HepG2 (cell line): ENCODE results near the gene DEPDC5. TPM values are rescaled to one million over a fixed set of nuclear protein-coding genes. Genes with fewer than 3 reads are reported as not detected.
A peak's percentile ranks its signal among the peaks of the same experiment; 100 is the strongest.

Experiments used
- ATAC-seq: fragments of 200-7000 bp; cut with Tn5 transposase; 3 replicates; pipeline ENCODE4 v1.9.1; 2020; ENCODE audit warnings: mild to moderate bottlenecking, moderate library complexity
- BruUV-seq: library from RNA; stranded (reverse); fragments of 400-500 nt; replicated peaks from 2 replicates; lab custom pipeline; 2021; lab: Mats Ljungman, UMichigan
- CTCF ChIA-PET: fragments of 300-600 bp; formaldehyde crosslinking; extraction: SDS; loops from one replicate; lab custom pipeline; 2021; ENCODE audit warnings: low total read pairs, inconsistent platforms, low intra/inter-chr PET ratio; lab: Yijun Ruan, JAX
- POLR2A ChIA-PET: fragments of 350-600 bp; sonication (Branson Sonifier 250); formaldehyde crosslinking; loops from one replicate; lab custom pipeline; 2020; ENCODE audit warnings: antibody characterized with exemption, inconsistent platforms; lab: Yijun Ruan, JAX
- DNase-seq: peaks from one replicate; pipeline ENCODE4 v3.0.0-alpha.2; 2015; ENCODE audit warnings: low spot score
- FAIRE-seq: peaks from 3 replicates; lab custom pipeline; 2011; peaks lifted over from hg19 to GRCh38; lab: Jason Lieb, UNC
- H2AFZ ChIP-seq: one replicate; pipeline ENCODE4 v1.6.1; 2011; ENCODE audit warnings: low read length, inconsistent platforms
- H3K27ac ChIP-seq: fragments of 300-600 bp; 3 replicates; pipeline ENCODE4 v1.8.0; 2011; ENCODE audit warnings: mixed run types, mild to moderate bottlenecking, mixed read lengths, low read length, inconsistent platforms; ENCODE audit not compliant: insufficient read depth; ENCODE audit errors: extremely low read length
- H3K27me3 ChIP-seq, 2 experiments: fragments of 200-600 bp in 1 of 2; 2 replicates in 1 of 2; 3 replicates in 1 of 2; pipeline versions ENCODE4 v1.6.0 to v1.8.0; 2011; ENCODE audit warnings: low read length in 2 of 2, mild to moderate bottlenecking in 2 of 2, moderate library complexity in 2 of 2, inconsistent platforms in 1 of 2; ENCODE audit not compliant: insufficient read depth in 2 of 2, control insufficient read depth in 1 of 2
- H3K36me3 ChIP-seq, 2 experiments: fragments of 200-600 bp in 1 of 2; replicated peaks in 1 of 2; 2 replicates in 1 of 2; 3 replicates in 1 of 2; pipeline versions ENCODE4 v1.5.1 to v1.8.0; 2011; ENCODE audit warnings: low read length in 2 of 2, inconsistent platforms in 1 of 2; ENCODE audit not compliant: insufficient read depth in 2 of 2, control insufficient read depth in 1 of 2
- H3K4me1 ChIP-seq: 2 replicates; pipeline ENCODE4 v1.5.1; 2012; ENCODE audit warnings: low read length, inconsistent platforms; ENCODE audit not compliant: insufficient read depth
- H3K4me2 ChIP-seq: 2 replicates; pipeline ENCODE4 v1.6.0; 2011; ENCODE audit warnings: low read depth, low read length, inconsistent platforms
- H3K4me3 ChIP-seq, 3 experiments: fragments of 200-600 bp in 1 of 3; sonication (generic), shearing (Covaris generic) in 1 of 3; replicated peaks in 1 of 3; 2 replicates each; pipeline ENCODE4 v1.5.1; 2011 to 2016; ENCODE audit warnings: low read length in 3 of 3, inconsistent platforms in 2 of 3, low read depth in 2 of 3, mild to moderate bottlenecking in 2 of 3, control low read depth in 1 of 3, mixed read lengths in 1 of 3; ENCODE audit not compliant: insufficient read depth in 1 of 3
- H3K79me2 ChIP-seq: one replicate; pipeline ENCODE4 v1.6.1; 2011; ENCODE audit warnings: low read length, inconsistent platforms; ENCODE audit not compliant: insufficient read depth
- H3K9ac ChIP-seq: 2 replicates; pipeline ENCODE4 v1.6.0; 2011; ENCODE audit warnings: mild to moderate bottlenecking, low read depth, low read length, inconsistent platforms; ENCODE audit not compliant: insufficient read depth
- H3K9me3 ChIP-seq: 2 replicates; pipeline ENCODE4 v1.5.1; 2012; ENCODE audit warnings: mild to moderate bottlenecking, low read length
- H4K20me1 ChIP-seq: 2 replicates; pipeline ENCODE4 v1.6.0; 2011; ENCODE audit warnings: inconsistent platforms, mild to moderate bottlenecking, low read length, moderate library complexity; ENCODE audit not compliant: insufficient read depth
- ARID5B ChIP-seq: IDR thresholded peaks from 2 replicates; pipeline ENCODE4 v1.4.0; 2020; ENCODE audit warnings: mild to moderate bottlenecking, missing genetic modification reagents
- CREM ChIP-seq, 2 experiments: sonication (generic) in 1 of 2; formaldehyde crosslinking in 1 of 2; IDR thresholded peaks; 2 replicates each; pipeline versions ENCODE4 v1.4.0 to v1.6.1; 2016 to 2020; ENCODE audit warnings: antibody characterized with exemption in 1 of 2, mild to moderate bottlenecking in 1 of 2, missing genetic modification reagents in 1 of 2
- FIP1L1 ChIP-seq: fragments of 200-400 bp; formaldehyde crosslinking; IDR thresholded peaks from 2 replicates; pipeline ENCODE4 v1.6.1; 2018; ENCODE audit warnings: low read depth, mild to moderate bottlenecking, low read length, moderate library complexity, borderline replicate concordance; ENCODE audit not compliant: insufficient read depth
- FOXK1 ChIP-seq: sonication (generic); formaldehyde crosslinking; IDR thresholded peaks from 2 replicates; pipeline ENCODE4 v1.4.0; 2020; ENCODE audit warnings: low read depth, missing genetic modification reagents, borderline replicate concordance
- FOXO4 ChIP-seq: sonication (generic); formaldehyde crosslinking; conservative IDR thresholded peaks from 2 replicates; pipeline ENCODE4 v1.8.1; 2023; ENCODE audit warnings: missing genetic modification reagents
- MIER2 ChIP-seq: IDR thresholded peaks from 2 replicates; pipeline ENCODE4 v1.6.1; 2016; ENCODE audit warnings: missing biosample characterization, missing genetic modification reagents
- ONECUT2 ChIP-seq: sonication (generic); formaldehyde crosslinking; IDR thresholded peaks from 2 replicates; pipeline ENCODE4 v1.4.0; 2020; ENCODE audit warnings: missing genetic modification reagents
- RAD51 ChIP-seq: fragments of 450-650 bp; IDR thresholded peaks from 2 replicates; pipeline ENCODE4 v1.6.1; 2016; ENCODE audit warnings: borderline replicate concordance
- RARA ChIP-seq: IDR thresholded peaks from 2 replicates; pipeline ENCODE4 v1.6.1; 2016; ENCODE audit warnings: missing genetic modification reagents, missing compliant biosample characterization
- SNRNP70 ChIP-seq: fragments of 200-400 bp; formaldehyde crosslinking; IDR thresholded peaks from 2 replicates; pipeline ENCODE4 v1.6.1; 2017; ENCODE audit warnings: mild to moderate bottlenecking, low read depth, low read length, moderate library complexity
- TCF7L2 ChIP-seq: IDR thresholded peaks from 2 replicates; pipeline ENCODE4 v1.6.1; 2011; ENCODE audit warnings: mild to moderate bottlenecking, low read depth, low read length, moderate library complexity
- THRA ChIP-seq: sonication (generic); formaldehyde crosslinking; IDR thresholded peaks from 2 replicates; pipeline ENCODE4 v1.4.0; 2020; ENCODE audit warnings: missing genetic modification reagents, borderline replicate concordance
- ZEB1 ChIP-seq: IDR thresholded peaks from 2 replicates; pipeline ENCODE4 v1.6.1; 2012; ENCODE audit warnings: mild to moderate bottlenecking, low read depth, inconsistent platforms; ENCODE audit not compliant: insufficient replicate concordance
- ZNF235 ChIP-seq: sonication (generic); formaldehyde crosslinking; IDR thresholded peaks from 2 replicates; pipeline ENCODE4 v1.8.1; 2023; ENCODE audit warnings: mild to moderate bottlenecking, missing genetic modification reagents, borderline replicate concordance
- ZNF530 ChIP-seq: sonication (generic); formaldehyde crosslinking; IDR thresholded peaks from 2 replicates; pipeline ENCODE4 v1.5.0; 2020; ENCODE audit warnings: low read depth, mild to moderate bottlenecking, missing genetic modification reagents
- WGBS: methylation state at CpG from one replicate; pipeline ENCODE4 v1.1.6; 2017; ENCODE audit warnings: low lambda C conversion rate; 5-methylcytosine and 5-hydroxymethylcytosine counted together
- in situ Hi-C: cut with HindIII; loops from 2 replicates; pipeline ENCODE4 v1.10.0; 2017; ENCODE audit warnings: low pct_unique_long_range_greater_than_20kb; ENCODE audit not compliant: extremely low pct_ligation_motif_present
- intact Hi-C: fragments of 100-400 bp; cut with micrococcal nuclease; formaldehyde crosslinking; loops from one replicate; pipeline ENCODE4 v1.10.0; 2022; ENCODE audit not compliant: unreplicated experiment
- polyA plus RNA-seq, 8 experiments: library from polyadenylated mRNA; depleted of rRNA in 3 of 8; stranded (reverse) in 7 of 8; unstranded in 1 of 8; fragments of >200 nt; fragmentation: Illumina TruSeq in 4 of 8; extraction: Trizol in 4 of 8; gene quantifications; 2 replicates each; pipeline versions ENCODE4 v1.2.1 to v1.2.3, GENCODE V29; 2011 to 2016; ENCODE audit warnings: low read depth in 4 of 8, missing spikeins in 1 of 8, mixed read lengths in 1 of 8; ENCODE audit not compliant: insufficient read depth in 1 of 8
- total RNA-seq, 5 experiments: library from RNA; depleted of rRNA; stranded (reverse); fragments of >200 nt; fragmentation: Illumina TruSeq; extraction: Trizol; gene quantifications; 2 replicates each; pipeline ENCODE4 v1.2.3, GENCODE V29; 2016; ENCODE audit warnings: low read depth in 1 of 5
- TF ChIP-seq, protein P1 (sequence below): sonication (generic); formaldehyde crosslinking; IDR thresholded peaks from 2 replicates; pipeline ENCODE4 v1.4.0; 2020; ENCODE audit warnings: missing genetic modification reagents

DEPDC5 gene
- total and polyA plus RNA-seq, 2 of the 13 experiments (the other 11 are each of a cell fraction or from before 2014, with no cell fraction given) = 9.8 to 12.4 TPM

DNA sequence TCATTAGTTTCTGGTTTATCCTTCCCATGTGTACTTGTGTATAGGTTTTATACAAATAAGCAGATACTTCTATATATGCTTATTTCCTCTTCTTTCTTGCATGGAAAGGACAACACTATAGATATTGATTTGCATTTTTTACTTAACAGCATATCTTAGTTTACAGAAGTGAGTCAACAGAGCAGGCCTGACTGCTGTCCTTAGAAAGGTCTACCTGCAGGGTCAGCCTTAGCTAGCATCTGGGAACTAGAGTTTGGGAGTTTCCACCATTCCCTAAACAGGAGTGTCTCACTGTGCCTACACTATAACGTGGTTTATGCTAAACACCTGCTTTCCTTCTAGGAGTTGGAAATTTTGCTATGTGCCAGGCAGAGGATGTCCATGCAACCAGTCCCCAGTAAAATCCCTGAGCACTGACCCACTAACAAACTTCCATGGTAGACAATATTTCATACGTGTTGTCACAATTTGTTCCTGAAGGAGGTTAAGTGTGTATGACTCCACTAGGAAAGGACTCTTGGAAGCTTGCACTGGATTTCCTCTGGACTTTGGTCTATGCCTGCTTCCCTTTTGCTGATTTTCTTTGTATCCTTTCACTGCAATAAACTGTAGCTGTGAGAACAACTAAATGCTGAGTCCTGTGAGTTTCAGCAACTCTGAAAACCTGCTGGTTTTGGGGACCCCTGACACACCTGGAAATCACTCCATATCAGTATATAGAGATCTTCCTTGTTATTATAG, 21.6 kb upstream of the DEPDC5 start:
- ATAC-seq = peak; percentile 73
- H3K4me3 ChIP-seq = no peak overlapping the region
- no TSS peak for BruUV-seq
- peak overlapping the region; percentile 4; the same call in 1 of the 2 replicates for H3K9ac ChIP-seq
- FAIRE-seq = peak; percentile 66
- peaks cover 45% of the 10 kb centered on the region for H3K4me1 ChIP-seq
- H3K4me2 ChIP-seq = peak overlapping the region; percentile 55
- H3K36me3 ChIP-seq = peaks cover 0 to 8% of the 10 kb centered on the region in 2 experiments; a peak in 2 of 5 replicates
- H3K79me2 ChIP-seq = peaks cover 15% of the 10 kb centered on the region
- H3K27ac ChIP-seq = peak overlapping the region; percentile 25
- peaks cover 15% of the 10 kb centered on the region for H4K20me1 ChIP-seq
- H3K27me3 ChIP-seq = no peaks in the 10 kb centered on the region
- WGBS = 38% methylated on average over 2 of the region's 2 CpGs
- DNase-seq = no peak
- CTCF ChIA-PET = no interaction called here
- intact Hi-C loops = no loop called here
- H3K9me3 ChIP-seq = no peaks in the 10 kb centered on the region
- in situ Hi-C loops = no loop called here
- H2AFZ ChIP-seq = no peak overlapping the region
- POLR2A ChIA-PET = interaction anchor here (1.4 kb wide), 1 partner anchor 21 kb away, joined by 5 read pairs; no protein-coding TSS in a partner anchor
- TF ChIP-seq FIP1L1 (no peak), TCF7L2 (no peak), CREM (IDR thresholded peaks at IDR 0.05) (0 out of 2 replicates have a peak, but pooled peaks have one; percentile 24), CREM (CRISPR knock-in tag; IDR thresholded peaks at IDR 0.05) (no peak), THRA (CRISPR knock-in tag) (peak; percentile 44; the same call in 1 of the 2 replicates), ZNF530 (CRISPR knock-in tag) (no peak), FOXO4 (CRISPR knock-in tag) (no peak), ZNF235 (CRISPR knock-in tag) (no peak), MIER2 (CRISPR knock-in tag) (no peak), SNRNP70 (no peak), RARA (peak; percentile 77), ZEB1 (no peak), ARID5B (peak; percentile 44; the same call in 1 of the 2 replicates), RAD51 (no peak), ONECUT2 (CRISPR knock-in tag) (peak; percentile 77; the same call in 1 of the 2 replicates), FOXK1 (CRISPR knock-in tag) (peak; percentile 31; the same call in 1 of the 2 replicates)
- TF ChIP-seq, protein P1, sequence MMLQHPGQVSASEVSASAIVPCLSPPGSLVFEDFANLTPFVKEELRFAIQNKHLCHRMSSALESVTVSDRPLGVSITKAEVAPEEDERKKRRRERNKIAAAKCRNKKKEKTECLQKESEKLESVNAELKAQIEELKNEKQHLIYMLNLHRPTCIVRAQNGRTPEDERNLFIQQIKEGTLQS = no peak
